Measurements from ENCODE around the gene ARSB. TPM values are rescaled to one million over a fixed set of nuclear protein-coding genes. Genes with fewer than 3 reads are reported as not detected.

ARSB gene
- total and polyA plus RNA-seq, 9 of the 15 experiments (the other 6 are each of a cell fraction or from before 2014, with no cell fraction given): 0.52 to 4.6 (median 2.4) TPM

- Histone ChIP-seq H3K36me3 (ENCODE audit: control insufficient read depth, insufficient read depth, low read length) (no peaks in the 10 kb centered on the region), H2AFZ (ENCODE audit: low read depth, low read length) (no peak overlapping the region), H4K20me1 (replicated peaks; ENCODE audit: control insufficient read depth, insufficient read depth, low read length) (no peaks in the 10 kb centered on the region), H3K9me3 (replicated peaks; ENCODE audit: control insufficient read depth, insufficient read depth, low read depth, low read length) (no peaks in the 10 kb centered on the region), H3K79me2 (ENCODE audit: control insufficient read depth, insufficient read depth, low read length) (no peaks in the 10 kb centered on the region), H3K9me1 (ENCODE audit: control insufficient read depth, insufficient read depth, low read length) (no peaks in the 10 kb centered on the region), H3K4me1 (replicated peaks in 1 of 2; ENCODE audit: control insufficient read depth in 2 of 2, insufficient read depth in 2 of 2, low read length in 2 of 2) (no peaks in the 10 kb centered on the region; a peak in 1 of 5 replicates), H3K27me3 (ENCODE audit: control insufficient read depth in 2 of 2, insufficient read depth in 2 of 2, low read length in 2 of 2) (peaks cover 6 to 14% of the 10 kb centered on the region in 2 experiments), H3K4me2 (ENCODE audit: insufficient read depth, low read length) (no peak overlapping the region), H3K27ac (ENCODE audit: extremely low read depth, low read depth, low read length) (no peak overlapping the region), H3K4me3 (no peak overlapping the region), H3K9ac (ENCODE audit: insufficient read depth in 1 of 2, low read depth in 2 of 2, low read length in 2 of 2) (no peak overlapping the region)
- no peak for DNase-seq (ENCODE audit: extremely low read depth in 1 of 4, low spot score in 3 of 4)
- no peak for FAIRE-seq
- 18% methylated on average over 1 of the region's 1 CpG for WGBS (ENCODE audit: insufficient coverage, low coverage, missing lambda C conversion rate)
- in situ Hi-C loops (cut with MboI): no loop called here
- POLR2A ChIA-PET: no interaction called here
- intact Hi-C loops (cut with micrococcal nuclease): no loop called here
- ATAC-seq: no peak
- CTCF ChIA-PET (ENCODE audit: low intra/inter-chr PET ratio): no interaction called here
- no peak for TF ChIP-seq ZNF175 (CRISPR knock-in tag; IDR thresholded peaks at IDR 0.05; ENCODE audit: low read depth)
- TF ChIP-seq ERF (CRISPR knock-in tag; IDR thresholded peaks at IDR 0.05): no peak
- no peak for TF ChIP-seq KAT8 (IDR thresholded peaks at IDR 0.05; ENCODE audit: low read depth)
- no peak for TF ChIP-seq DPF2 (IDR thresholded peaks at IDR 0.05)
- no peak for TF ChIP-seq RBBP5 (IDR thresholded peaks at IDR 0.05; ENCODE audit: borderline replicate concordance, insufficient read depth, low read length, poor library complexity, severe bottlenecking)
- TF ChIP-seq ATF1 (CRISPR knock-in tag; IDR thresholded peaks at IDR 0.05): no peak
- no peak for TF ChIP-seq ATF1 (tag; IDR thresholded peaks at IDR 0.05)
- no peak for TF ChIP-seq MCM2 (IDR thresholded peaks at IDR 0.05; ENCODE audit: low read depth)
- no peak for TF ChIP-seq ZNF583 (CRISPR knock-in tag; IDR thresholded peaks at IDR 0.05)
- TF ChIP-seq SUPT5H (IDR thresholded peaks at IDR 0.05): no peak
- TF ChIP-seq, protein P1, sequence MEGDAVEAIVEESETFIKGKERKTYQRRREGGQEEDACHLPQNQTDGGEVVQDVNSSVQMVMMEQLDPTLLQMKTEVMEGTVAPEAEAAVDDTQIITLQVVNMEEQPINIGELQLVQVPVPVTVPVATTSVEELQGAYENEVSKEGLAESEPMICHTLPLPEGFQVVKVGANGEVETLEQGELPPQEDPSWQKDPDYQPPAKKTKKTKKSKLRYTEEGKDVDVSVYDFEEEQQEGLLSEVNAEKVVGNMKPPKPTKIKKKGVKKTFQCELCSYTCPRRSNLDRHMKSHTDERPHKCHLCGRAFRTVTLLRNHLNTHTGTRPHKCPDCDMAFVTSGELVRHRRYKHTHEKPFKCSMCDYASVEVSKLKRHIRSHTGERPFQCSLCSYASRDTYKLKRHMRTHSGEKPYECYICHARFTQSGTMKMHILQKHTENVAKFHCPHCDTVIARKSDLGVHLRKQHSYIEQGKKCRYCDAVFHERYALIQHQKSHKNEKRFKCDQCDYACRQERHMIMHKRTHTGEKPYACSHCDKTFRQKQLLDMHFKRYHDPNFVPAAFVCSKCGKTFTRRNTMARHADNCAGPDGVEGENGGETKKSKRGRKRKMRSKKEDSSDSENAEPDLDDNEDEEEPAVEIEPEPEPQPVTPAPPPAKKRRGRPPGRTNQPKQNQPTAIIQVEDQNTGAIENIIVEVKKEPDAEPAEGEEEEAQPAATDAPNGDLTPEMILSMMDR (IDR thresholded peaks at IDR 0.05 in 2 of 3, conservative IDR thresholded peaks at IDR 0.05 in 1 of 3; ENCODE audit: insufficient read depth in 2 of 3, low read depth in 1 of 3, low read length in 3 of 3): no peak
- no peak for TF ChIP-seq TRIM24 (IDR thresholded peaks at IDR 0.05)
- TF ChIP-seq ZNF347 (CRISPR knock-in tag; IDR thresholded peaks at IDR 0.05; ENCODE audit: low read depth): no peak
- no peak for TF ChIP-seq NR2C1 (IDR thresholded peaks at IDR 0.05)
- no peak for TF ChIP-seq NR2C1 (tag; IDR thresholded peaks at IDR 0.05)
- TF ChIP-seq MBD2 (IDR thresholded peaks at IDR 0.05; ENCODE audit: borderline replicate concordance, low read depth): no peak
- no TSS peak for BruUV-seq (replicated peaks)
Measured at GRCh38 chr5:78811866-78812265, 173.2 kb downstream of the ARSB start.

Measured in K562 (cell line).